Peyer's patch (tissue), 4 donors: Measurements from ENCODE around the gene ELP5.

ENCODE experiments used
- POLR2A ChIP-seq, 2 donors: fragments of 450-650 bp; IDR thresholded peaks; one replicate each; pipeline ENCODE4 v1.5.1; 2017; ENCODE audit warnings: antibody characterized with exemption in 2 of 2, mild to moderate bottlenecking in 2 of 2, moderate library complexity in 2 of 2
- TF ChIP-seq, protein P1 (sequence below), 6 experiments: fragments of 450-650 bp in 4 of 6; fragments of 200-600 bp in 2 of 6; sonication (generic) in 1 of 6; IDR thresholded peaks; one replicate each; pipeline ENCODE4 v1.5.1; 2017 to 2019; ENCODE audit warnings: antibody characterized with exemption in 6 of 6, mild to moderate bottlenecking in 3 of 6, moderate library complexity in 1 of 6

DNA sequence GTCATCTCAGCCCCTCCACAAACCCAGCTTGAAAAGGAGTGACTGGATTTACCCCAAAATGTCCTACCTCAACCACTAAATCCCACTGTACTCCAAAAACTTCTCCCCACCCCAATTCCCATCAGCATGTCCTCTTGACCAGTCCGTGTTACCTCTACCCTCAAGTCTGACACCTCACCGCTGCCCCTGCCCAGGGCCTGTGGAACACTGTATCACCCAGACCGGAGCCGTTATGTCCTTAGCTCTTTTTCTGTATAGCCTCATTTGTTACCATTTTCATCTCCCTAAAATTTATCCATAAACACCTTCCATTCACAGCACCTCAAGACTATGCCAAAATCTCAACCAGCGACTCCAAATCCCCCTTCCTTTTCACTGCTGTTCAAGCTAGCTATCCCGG lies 15.2 kb upstream of the ELP5 start:
- TF ChIP-seq, protein P1, sequence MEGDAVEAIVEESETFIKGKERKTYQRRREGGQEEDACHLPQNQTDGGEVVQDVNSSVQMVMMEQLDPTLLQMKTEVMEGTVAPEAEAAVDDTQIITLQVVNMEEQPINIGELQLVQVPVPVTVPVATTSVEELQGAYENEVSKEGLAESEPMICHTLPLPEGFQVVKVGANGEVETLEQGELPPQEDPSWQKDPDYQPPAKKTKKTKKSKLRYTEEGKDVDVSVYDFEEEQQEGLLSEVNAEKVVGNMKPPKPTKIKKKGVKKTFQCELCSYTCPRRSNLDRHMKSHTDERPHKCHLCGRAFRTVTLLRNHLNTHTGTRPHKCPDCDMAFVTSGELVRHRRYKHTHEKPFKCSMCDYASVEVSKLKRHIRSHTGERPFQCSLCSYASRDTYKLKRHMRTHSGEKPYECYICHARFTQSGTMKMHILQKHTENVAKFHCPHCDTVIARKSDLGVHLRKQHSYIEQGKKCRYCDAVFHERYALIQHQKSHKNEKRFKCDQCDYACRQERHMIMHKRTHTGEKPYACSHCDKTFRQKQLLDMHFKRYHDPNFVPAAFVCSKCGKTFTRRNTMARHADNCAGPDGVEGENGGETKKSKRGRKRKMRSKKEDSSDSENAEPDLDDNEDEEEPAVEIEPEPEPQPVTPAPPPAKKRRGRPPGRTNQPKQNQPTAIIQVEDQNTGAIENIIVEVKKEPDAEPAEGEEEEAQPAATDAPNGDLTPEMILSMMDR (IDR thresholded peaks at IDR 0.05) = no peak
- no peak for TF ChIP-seq POLR2A (IDR thresholded peaks at IDR 0.05)
